K562 (cell line): ENCODE measurements around the gene PAIP2. TPM values are rescaled to one million over a fixed set of nuclear protein-coding genes. Genes with fewer than 3 reads are reported as not detected.

Experiments
- ATAC-seq: fragments of 200-7000 bp; cut with Tn5 transposase; 3 replicates; pipeline ENCODE4 v1.9.1; 2020; ENCODE audit warnings: moderate library complexity
- BruUV-seq: library from RNA; stranded (reverse); fragments of 400-500 nt; replicated peaks from 2 replicates; lab custom pipeline; 2021; lab: Mats Ljungman, UMichigan
- CTCF ChIA-PET: fragments of 300-600 bp; formaldehyde crosslinking; extraction: SDS; loops from one replicate; lab custom pipeline; 2021; ENCODE audit warnings: low intra/inter-chr PET ratio; lab: Yijun Ruan, JAX
- POLR2A ChIA-PET: fragments of 300-600, 350-650 bp; sonication (Branson Sonifier 250); formaldehyde crosslinking; extraction: SDS; loops from one replicate; lab custom pipeline; 2021; ENCODE audit warnings: antibody characterized with exemption, inconsistent platforms; lab: Yijun Ruan, JAX
- DNase-seq, 4 experiments: peaks; one replicate each; pipeline versions ENCODE4 v3.0.0 to v3.0.0-alpha.2; 2011 to 2018; ENCODE audit warnings: low spot score in 3 of 4, mixed read lengths in 3 of 4; ENCODE audit errors: extremely low read depth in 1 of 4
- FAIRE-seq: peaks from 2 replicates; lab custom pipeline; 2011; peaks lifted over from hg19 to GRCh38; lab: Jason Lieb, UNC
- H2AFZ ChIP-seq: 2 replicates; pipeline ENCODE4 v1.6.0; 2011; ENCODE audit warnings: low read depth, low read length, control low read depth, inconsistent platforms
- H3K27ac ChIP-seq: fragments of 200-600 bp; 3 replicates; pipeline ENCODE4 v1.8.0; 2011; ENCODE audit warnings: low read depth, mild to moderate bottlenecking, control low read depth, inconsistent platforms, low read length, moderate library complexity, mixed read lengths; ENCODE audit errors: extremely low read depth
- H3K27me3 ChIP-seq, 2 experiments: fragments of 300-600 bp in 1 of 2; 2 replicates in 1 of 2; 3 replicates in 1 of 2; pipeline versions ENCODE4 v1.6.0 to v1.8.0; 2011; ENCODE audit warnings: inconsistent platforms in 2 of 2, low read length in 2 of 2, mild to moderate bottlenecking in 1 of 2, mixed read lengths in 1 of 2, moderate library complexity in 1 of 2; ENCODE audit not compliant: control insufficient read depth in 2 of 2, insufficient read depth in 2 of 2
- H3K36me3 ChIP-seq: fragments of 300-600 bp; 3 replicates; pipeline ENCODE4 v1.8.0; 2011; ENCODE audit warnings: mild to moderate bottlenecking, low read length, inconsistent platforms; ENCODE audit not compliant: control insufficient read depth, insufficient read depth
- H3K4me1 ChIP-seq, 2 experiments: fragments of 200-600 bp in 1 of 2; replicated peaks in 1 of 2; 2 replicates in 1 of 2; 3 replicates in 1 of 2; pipeline versions ENCODE4 v1.5.1 to v1.8.0; 2011; ENCODE audit warnings: inconsistent platforms in 2 of 2, low read length in 2 of 2, mild to moderate bottlenecking in 1 of 2, mixed read lengths in 1 of 2, moderate library complexity in 1 of 2; ENCODE audit not compliant: control insufficient read depth in 2 of 2, insufficient read depth in 2 of 2
- H3K4me2 ChIP-seq: 2 replicates; pipeline ENCODE4 v1.6.1; 2011; ENCODE audit warnings: low read length, control low read depth, inconsistent platforms, mixed read lengths; ENCODE audit not compliant: insufficient read depth
- H3K4me3 ChIP-seq: fragments of 200-600 bp; sonication (generic), shearing (Covaris generic); 2 replicates; pipeline ENCODE4 v1.5.1; 2016; ENCODE audit warnings: control low read depth, inconsistent platforms
- H3K79me2 ChIP-seq: fragments of 200-600 bp; 3 replicates; pipeline ENCODE4 v1.8.0; 2011; ENCODE audit warnings: low read length, inconsistent platforms; ENCODE audit not compliant: control insufficient read depth, insufficient read depth
- H3K9ac ChIP-seq, 2 experiments: 2 replicates each; pipeline versions ENCODE4 v1.6.0 to v1.6.1; 2011; ENCODE audit warnings: low read depth in 2 of 2, low read length in 2 of 2, control low read depth in 1 of 2, inconsistent platforms in 1 of 2, mild to moderate bottlenecking in 1 of 2, mixed read lengths in 1 of 2; ENCODE audit not compliant: insufficient read depth in 1 of 2
- H3K9me1 ChIP-seq: one replicate; pipeline ENCODE4 v1.6.0; 2011; ENCODE audit warnings: inconsistent platforms, mild to moderate bottlenecking, low read length, moderate library complexity; ENCODE audit not compliant: control insufficient read depth, insufficient read depth
- H3K9me3 ChIP-seq: replicated peaks from 2 replicates; pipeline ENCODE4 v1.5.1; 2011; ENCODE audit warnings: low read depth, low read length, inconsistent platforms; ENCODE audit not compliant: control insufficient read depth, insufficient read depth
- H4K20me1 ChIP-seq: replicated peaks from 2 replicates; pipeline ENCODE4 v1.6.1; 2011; ENCODE audit warnings: low read length, inconsistent platforms, mixed read lengths; ENCODE audit not compliant: control insufficient read depth, insufficient read depth
- LEF1 ChIP-seq: fragments of 450-650 bp; IDR thresholded peaks from 2 replicates; pipeline ENCODE4 v1.6.1; 2016; ENCODE audit warnings: mild to moderate bottlenecking
- MEIS2 ChIP-seq: fragments of 450-650 bp; IDR thresholded peaks from 2 replicates; pipeline ENCODE4 v1.6.1; 2014; ENCODE audit warnings: mild to moderate bottlenecking; ENCODE audit not compliant: partially characterized antibody
- POLR2A ChIP-seq: fragments of 450-650 bp; conservative IDR thresholded peaks from 2 replicates; pipeline ENCODE4 v1.6.1; 2016
- RBFOX2 ChIP-seq: fragments of 200-400 bp; formaldehyde crosslinking; IDR thresholded peaks from 2 replicates; pipeline ENCODE4 v1.6.1; 2017; ENCODE audit warnings: low read depth, mild to moderate bottlenecking, low read length, moderate library complexity
- ZBTB33 ChIP-seq: sonication (generic); formaldehyde crosslinking; IDR thresholded peaks from 2 replicates; pipeline ENCODE4 v1.8.1; 2023; ENCODE audit warnings: mild to moderate bottlenecking, missing genetic modification reagents
- ZNF324 ChIP-seq: fragments of 250-450 bp; sonication (Bioruptor Pico); IDR thresholded peaks from 2 replicates; pipeline ENCODE4 v1.4.0; 2020; ENCODE audit warnings: mild to moderate bottlenecking
- WGBS: fragments of 100-300 bp; shearing (Covaris generic); methylation state at CpG from one replicate; pipeline ENCODE4 v1.1.6; 2016; ENCODE audit warnings: low coverage, mixed read lengths; ENCODE audit not compliant: insufficient coverage; ENCODE audit errors: missing lambda C conversion rate; 5-methylcytosine and 5-hydroxymethylcytosine counted together
- in situ Hi-C: fragments of 300-500 bp; cut with MboI; formaldehyde crosslinking; loops from 4 replicates; pipeline ENCODE4 v1.15.0; 2018; ENCODE audit warnings: inconsistent platforms, mixed read lengths
- intact Hi-C: fragments of 100-400 bp; cut with micrococcal nuclease; formaldehyde crosslinking; loops from 2 replicates; pipeline ENCODE4 v1.14.2; 2022
- polyA plus RNA-seq, 8 experiments: library from polyadenylated mRNA; depleted of rRNA in 4 of 8; stranded (reverse) in 5 of 8; unstranded in 3 of 8; fragments of >200 nt; fragmentation: Nextera tagmentation in 2 of 8; fragmentation: Illumina TruSeq in 1 of 8; extraction: Ambion mirVana in 2 of 8; extraction: Trizol in 1 of 8; gene quantifications; 2 replicates each; pipeline versions ENCODE4 v1.2.1 to v1.2.3, GENCODE V29; 2011 to 2014; ENCODE audit warnings: inconsistent platforms in 1 of 8, missing spikeins in 1 of 8
- total RNA-seq, 7 experiments: library from RNA; depleted of rRNA in 6 of 7; stranded (reverse); fragments of >200 nt in 6 of 7; fragmentation: Illumina TruSeq in 2 of 7; extraction: Trizol in 2 of 7; gene quantifications; 2 replicates each; pipeline versions ENCODE4 v1.2.1 to v1.2.3, GENCODE V29; 2011 to 2021; ENCODE audit warnings: low replicate concordance in 1 of 7

Gene PAIP2
- total and polyA plus RNA-seq, 9 of the 15 experiments (the other 6 are each of a cell fraction or from before 2014, with no cell fraction given) = 78.3 to 187 (median 128) TPM

DNA sequence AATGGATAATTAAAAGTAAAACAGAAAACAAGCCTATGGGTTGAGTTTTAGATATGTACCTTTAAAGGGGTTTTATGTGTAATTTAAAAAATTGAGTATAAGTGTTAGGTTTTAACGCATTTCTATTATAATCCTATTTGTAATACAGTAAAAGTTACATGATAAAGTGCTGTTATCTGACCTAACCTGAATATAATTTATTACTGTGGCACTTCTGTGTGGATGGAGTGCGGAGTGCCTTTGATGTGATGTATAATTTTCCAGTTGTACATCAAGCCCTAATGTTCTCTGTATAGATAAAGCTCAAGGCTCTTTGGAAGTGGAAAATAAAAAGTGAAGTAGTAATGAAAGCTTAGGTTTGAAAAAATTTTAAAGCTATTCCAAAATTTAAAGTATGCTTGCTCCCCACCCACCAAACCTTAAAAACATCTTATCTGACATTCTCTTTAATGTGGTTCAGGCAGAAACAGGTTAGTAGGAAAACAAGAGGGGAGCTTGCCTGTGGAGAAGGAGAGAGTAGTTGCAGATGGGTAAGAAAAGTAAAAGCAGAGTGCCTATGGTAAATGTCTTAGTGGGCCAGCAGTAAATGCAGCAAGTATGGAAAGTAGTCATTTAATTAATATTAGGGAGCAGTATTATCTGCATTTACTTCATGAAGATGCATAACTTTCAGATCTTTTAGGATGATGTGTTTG lies 44.1 kb upstream of the PAIP2 start:
- Histone ChIP-seq H3K9ac (peak overlapping the region in 1 of 2 experiments; percentile 99; a peak in 2 of 4 replicates), H3K27ac (peak overlapping the region; percentile 11; the same call in 2 of the 3 replicates), H3K4me3 (peak overlapping the region; percentile 88; the same call in 1 of the 2 replicates), H3K4me2 (peak overlapping the region; percentile 5; the same call in 1 of the 2 replicates), H4K20me1 (peaks cover 83% of the 10 kb centered on the region), H2AFZ (no peak overlapping the region), H3K9me3 (no peaks in the 10 kb centered on the region), H3K9me1 (peaks cover 2% of the 10 kb centered on the region), H3K36me3 (peaks cover 43% of the 10 kb centered on the region), H3K4me1 (peaks cover 16 to 49% of the 10 kb centered on the region in 2 experiments), H3K27me3 (no peaks in the 10 kb centered on the region), H3K79me2 (peaks cover 95% of the 10 kb centered on the region)
- 0 out of 2 replicates have a peak, but pooled peaks have one; percentile 6 for TF ChIP-seq RBFOX2
- TF ChIP-seq ZNF324 (CRISPR knock-in tag) = no peak
- peak; percentile 56 for TF ChIP-seq MEIS2
- in situ Hi-C loops (no loop called here), intact Hi-C loops (loop anchor here (2.0 kb wide), 1 partner anchor 43 kb away; the partner anchor contains the start of gene PAIP2)
- FAIRE-seq (no peak), DNase-seq (no peak), ATAC-seq (no peak)
- POLR2A ChIA-PET = interaction anchor here (0.6 to 6.9 kb wide), 10 partner anchors 8 to 508 kb away, joined by 3 to 105 read pairs (median 4); partner anchors contain the start of gene MZB1
- no TSS peak for BruUV-seq
- 59% methylated on average over 2 of the region's 2 CpGs for WGBS
- CTCF ChIA-PET = no interaction called here

- in situ Hi-C loops (no loop called here), intact Hi-C loops (no loop called here)
- Histone ChIP-seq H3K9me1 (peaks cover 2% of the 10 kb centered on the region), H3K9ac (peak overlapping the region in 1 of 2 experiments; percentile 22; a peak in 1 of 4 replicates), H3K27ac (no peak overlapping the region; the same call in 2 of the 3 replicates), H3K4me1 (peaks cover 15 to 51% of the 10 kb centered on the region in 2 experiments), H3K79me2 (peaks cover 98% of the 10 kb centered on the region), H2AFZ (no peak overlapping the region), H4K20me1 (peaks cover 85% of the 10 kb centered on the region), H3K9me3 (no peaks in the 10 kb centered on the region), H3K27me3 (no peaks in the 10 kb centered on the region), H3K36me3 (peaks cover 43% of the 10 kb centered on the region), H3K4me2 (peak overlapping the region; percentile 5), H3K4me3 (no peak overlapping the region)
- WGBS = 59% methylated on average over 11 of the region's 11 CpGs
- ATAC-seq (no peak), DNase-seq (no peak), FAIRE-seq (no peak)
- POLR2A ChIA-PET = interaction anchor here (0.6 to 6.9 kb wide), 5 partner anchors 7 to 91 kb away, joined by 4 to 105 read pairs (median 5); partner anchors contain the start of gene MZB1
- CTCF ChIA-PET = no interaction called here
- BruUV-seq = no TSS peak
- TF ChIP-seq LEF1 (no peak), ZBTB33 (CRISPR knock-in tag) (peak; percentile 72; the same call in 1 of the 2 replicates), POLR2A (0 out of 2 replicates have a peak, but pooled peaks have one; percentile 26)
Measured at GRCh38 chr5:139298242-139298641, 43.4 kb upstream of the PAIP2 start.
